ENCODE results near the gene CR2. TPM values are rescaled to one million over a fixed set of nuclear protein-coding genes. Genes with fewer than 3 reads are reported as not detected.
"Not testable (repeated sequence)": the region's sequence is repeated elsewhere in the genome, so short reads cannot be mapped to it uniquely, and the experiment has no call there.

Gene CR2
- total RNA-seq, 1 donor from 2014 or later = not detected

DNA sequence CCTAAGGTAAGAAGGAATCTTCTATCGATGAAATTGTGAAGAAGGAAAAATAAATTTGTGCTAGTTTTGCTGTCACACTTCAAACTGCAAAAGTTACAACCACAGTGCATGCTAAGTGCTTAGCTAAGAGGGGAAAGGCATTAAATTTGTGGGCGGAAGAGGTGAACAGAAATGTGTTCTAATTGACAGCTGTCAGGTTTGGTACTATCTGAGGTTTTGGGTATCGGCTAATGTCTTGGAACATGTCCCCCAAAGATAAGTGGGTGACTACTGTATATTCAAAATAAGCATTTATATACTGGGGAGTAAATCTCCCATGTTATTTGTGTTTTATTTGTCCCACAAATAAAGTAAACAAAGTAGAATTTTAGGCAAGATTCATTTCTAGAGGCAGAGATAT is 49.8 kb downstream of the CR2 start:
- intact Hi-C loops (cut with micrococcal nuclease) = no loop called here

DNA sequence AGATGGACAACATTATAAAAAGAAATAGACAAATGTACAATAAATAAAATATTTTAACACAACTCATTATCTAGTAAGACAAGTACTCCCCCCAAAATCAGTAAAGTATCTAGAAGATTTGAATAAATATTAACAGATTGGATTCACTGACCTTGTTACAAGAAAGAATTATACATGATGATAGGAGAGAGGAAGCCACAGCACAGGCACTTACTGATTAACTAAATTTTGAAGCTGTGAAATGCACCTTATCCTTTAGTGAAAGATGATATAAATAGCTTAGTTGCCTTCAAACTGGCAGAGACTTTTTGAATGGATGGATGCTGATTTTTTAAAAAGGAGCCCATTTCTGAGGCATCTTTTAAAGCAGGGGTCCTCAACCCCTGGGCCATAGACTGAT is 50.3 kb downstream of the CR2 start:
- intact Hi-C loops (cut with micrococcal nuclease) = no loop called here

DNA sequence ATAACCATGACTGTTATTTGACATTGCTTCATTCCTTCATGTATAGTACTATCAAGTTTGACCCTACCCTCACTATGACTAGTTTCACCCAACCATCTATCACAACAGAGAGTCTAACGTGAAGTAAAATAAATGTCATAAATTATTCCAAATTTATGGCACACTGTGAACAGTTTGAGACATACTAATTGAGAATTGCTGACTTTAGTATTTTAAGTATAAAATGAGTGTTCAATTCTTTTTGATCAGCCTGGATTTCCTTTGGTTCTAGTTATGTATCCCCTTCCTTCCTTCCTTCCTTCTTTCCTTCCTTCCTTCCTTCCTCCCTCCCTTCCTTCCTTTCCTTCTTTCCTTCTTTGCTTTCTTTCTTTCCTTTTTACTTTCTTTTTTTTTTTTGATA is 56.3 kb downstream of the CR2 start:
- intact Hi-C loops (cut with micrococcal nuclease) = no loop called here

DNA sequence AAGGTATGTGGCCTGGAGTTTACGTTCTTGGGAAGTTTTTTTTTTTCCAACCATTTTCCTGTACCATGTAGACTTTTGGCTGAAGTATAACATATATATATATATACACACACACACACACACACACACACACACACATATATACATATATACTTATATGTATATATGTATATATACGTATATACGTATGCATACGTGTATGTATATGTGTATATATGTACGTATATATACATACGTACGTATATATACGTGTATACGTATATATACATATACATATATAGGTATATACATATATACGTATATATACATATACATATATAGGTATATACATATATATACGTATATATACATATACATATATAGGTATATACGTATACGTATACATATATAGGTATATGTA is 60.8 kb downstream of the CR2 start:
- intact Hi-C loops (cut with micrococcal nuclease) = no loop called here

DNA sequence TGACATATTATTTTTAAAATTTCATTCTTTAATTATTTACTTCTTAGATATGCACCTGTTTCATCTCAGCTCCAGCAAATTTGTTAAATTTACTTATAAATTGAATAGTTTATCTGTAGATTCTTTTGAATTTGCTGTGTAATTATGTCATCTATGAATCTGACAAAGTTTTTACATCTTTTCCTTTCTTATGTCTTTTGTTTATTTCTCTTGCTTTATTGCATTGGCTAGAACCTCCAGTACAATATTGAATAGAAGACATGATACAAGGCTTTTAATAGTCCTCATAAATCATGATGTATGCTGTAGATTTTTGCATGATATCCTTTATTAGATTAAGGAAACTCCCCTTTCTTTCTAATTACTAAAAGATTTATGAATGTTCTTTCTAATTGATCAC is 62.6 kb downstream of the CR2 start:
- intact Hi-C loops (cut with micrococcal nuclease) = no loop called here

DNA sequence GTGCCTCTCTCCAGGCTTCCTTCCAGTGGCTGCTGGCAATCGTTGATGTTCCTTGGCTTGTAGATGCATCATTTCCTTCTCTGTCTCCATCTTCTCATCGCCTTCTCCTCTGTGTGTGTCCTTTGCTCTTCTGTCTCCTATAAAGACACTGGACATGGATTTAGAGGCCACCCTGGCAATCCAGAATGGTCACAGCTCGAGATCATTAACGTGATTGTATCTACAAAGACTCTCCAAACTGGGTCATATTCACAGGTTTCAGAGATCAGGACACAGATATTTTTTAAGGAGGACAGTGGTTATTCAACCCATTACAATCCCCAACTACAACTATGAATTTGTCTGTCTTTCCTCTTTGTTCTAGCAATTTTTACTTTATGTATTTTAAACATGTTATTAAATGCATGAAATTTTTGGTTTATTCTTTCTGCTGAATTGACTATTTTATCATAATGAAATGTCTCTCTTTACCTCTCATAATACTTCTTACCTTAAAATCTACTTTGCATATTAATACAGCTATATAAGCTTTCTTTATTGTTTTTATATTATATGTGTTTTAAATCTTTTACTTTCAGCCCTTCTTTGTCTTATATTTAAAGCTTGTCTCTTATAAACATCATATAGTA is 64.6 kb downstream of the CR2 start:
- intact Hi-C loops (cut with micrococcal nuclease) = no loop called here

DNA sequence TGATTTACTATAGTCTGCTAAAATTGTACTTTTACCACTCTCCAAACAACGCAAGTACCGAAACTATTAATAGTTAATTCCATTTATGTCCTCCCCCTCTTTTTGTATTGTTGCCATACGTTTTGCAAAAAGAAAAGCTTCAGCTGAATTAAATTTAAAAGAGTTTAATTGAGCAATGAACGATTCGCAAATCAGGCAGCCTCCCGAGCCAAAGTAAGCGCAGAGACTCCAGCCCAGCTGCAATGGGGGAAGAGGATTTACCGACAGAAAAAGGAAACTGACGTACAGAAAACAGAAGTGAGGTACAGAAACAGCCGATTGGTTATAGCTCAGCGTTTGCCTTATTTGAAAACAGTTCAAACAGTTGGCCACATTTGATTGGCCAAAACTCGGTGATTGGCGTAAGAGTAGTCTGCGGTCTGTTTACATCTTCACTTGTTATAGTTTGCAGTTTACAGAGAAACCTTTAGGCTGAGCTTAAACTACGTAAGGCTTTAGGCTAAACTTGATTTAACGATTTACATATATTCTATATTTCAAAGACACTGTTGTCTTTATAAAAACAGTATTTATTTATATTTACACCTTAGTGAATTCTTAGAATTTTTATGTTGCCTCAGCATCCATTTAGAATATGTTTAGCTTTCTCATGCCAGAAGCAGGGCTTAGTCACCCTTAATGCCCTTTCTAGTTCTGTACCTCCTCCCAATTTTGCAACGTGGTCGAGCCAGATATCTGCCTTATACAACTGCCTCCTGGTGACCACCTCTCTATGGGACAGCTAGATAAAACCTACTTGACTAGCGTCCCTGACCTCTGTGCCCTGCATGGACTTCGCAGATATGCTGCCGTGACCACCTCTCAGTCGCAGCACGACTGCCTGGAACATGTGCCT is 65.6 kb downstream of the CR2 start:
- intact Hi-C loops (cut with micrococcal nuclease) = no loop called here

DNA sequence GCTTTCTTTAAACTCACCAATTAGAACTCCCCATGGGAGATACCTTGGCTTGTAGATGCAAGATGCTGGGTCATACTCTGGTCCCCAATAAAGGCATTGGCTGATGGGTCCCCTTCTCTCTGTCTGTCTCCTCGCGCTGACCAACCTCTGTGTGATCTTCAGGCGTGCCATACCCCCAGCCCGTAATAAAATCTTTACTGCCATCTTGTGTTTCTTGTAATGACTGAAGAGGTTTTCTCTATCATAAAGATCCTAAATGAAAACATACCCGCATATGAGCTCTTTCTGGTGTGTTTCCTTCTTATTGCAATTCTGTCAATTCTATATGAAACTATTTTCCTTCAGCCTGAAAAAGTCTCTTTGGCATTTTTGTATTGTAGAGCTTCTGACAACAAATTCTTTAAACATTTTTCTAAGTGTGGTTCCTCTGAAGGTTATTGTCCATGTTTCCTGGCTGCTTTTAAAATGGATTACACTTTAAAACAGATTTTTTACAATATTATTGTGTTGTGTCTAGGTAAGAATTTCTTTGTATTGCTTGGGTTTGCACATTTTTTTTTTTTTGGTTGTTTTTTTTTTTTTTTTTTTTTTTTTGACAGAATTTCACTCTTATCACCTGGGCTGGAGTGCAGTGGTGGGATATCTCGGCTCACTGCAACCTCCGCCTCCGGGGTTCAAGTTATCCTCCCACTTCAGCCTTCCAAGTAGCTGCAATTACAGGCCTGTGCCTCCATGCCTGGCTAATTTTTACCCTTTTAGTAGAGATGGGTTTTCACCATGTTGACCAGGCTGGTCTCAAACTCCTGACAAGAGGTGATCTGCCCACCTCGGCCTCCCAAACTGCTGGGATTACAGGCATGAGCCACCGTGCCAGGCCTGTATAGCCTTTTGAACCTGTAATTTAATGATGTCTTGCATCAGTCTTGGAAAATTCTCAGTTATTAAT is 66.5 kb downstream of the CR2 start:
- intact Hi-C loops (cut with micrococcal nuclease) = not testable (repeated sequence)

DNA sequence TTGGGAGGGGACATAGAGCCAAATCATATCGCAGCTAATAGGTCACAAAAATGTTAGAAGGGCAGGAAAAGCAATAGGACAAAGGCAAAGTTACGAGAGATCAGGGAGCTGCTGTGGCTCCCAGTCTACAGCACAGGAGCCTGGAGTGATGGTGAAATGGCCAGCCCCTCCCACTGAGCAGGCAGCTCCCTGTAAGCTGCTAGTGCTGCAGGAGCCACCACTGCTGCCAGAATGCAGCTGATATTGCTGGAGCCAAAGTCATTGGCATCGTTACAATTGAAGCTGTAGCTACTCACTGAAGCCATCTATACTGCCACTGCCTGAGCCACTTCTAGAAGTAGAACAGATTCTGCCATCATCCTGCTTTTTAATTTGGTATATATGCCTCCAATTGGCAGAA is 71.1 kb downstream of the CR2 start:
- intact Hi-C loops (cut with micrococcal nuclease) = not testable (repeated sequence)

DNA sequence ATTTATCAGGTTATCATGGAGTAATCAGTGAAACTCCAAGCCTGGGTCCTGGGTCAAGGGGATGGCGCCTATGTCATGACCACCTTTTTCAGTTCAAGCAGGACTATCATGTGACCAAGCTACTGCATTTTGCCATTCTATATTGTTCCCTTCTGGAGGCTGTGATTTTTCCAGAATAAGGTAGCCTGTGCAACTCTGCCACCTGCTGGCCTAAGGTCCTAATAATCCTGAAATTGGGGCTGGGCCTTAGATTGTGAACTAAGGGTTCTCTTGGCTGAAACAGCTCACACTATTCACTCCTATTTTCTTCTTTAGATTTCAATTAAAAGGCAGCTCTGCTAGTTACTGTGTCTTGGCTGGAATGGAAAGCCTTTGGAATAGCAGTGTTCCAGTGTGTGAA is 74.3 kb downstream of the CR2 start:
- intact Hi-C loops (cut with micrococcal nuclease) = not testable (repeated sequence)

DNA sequence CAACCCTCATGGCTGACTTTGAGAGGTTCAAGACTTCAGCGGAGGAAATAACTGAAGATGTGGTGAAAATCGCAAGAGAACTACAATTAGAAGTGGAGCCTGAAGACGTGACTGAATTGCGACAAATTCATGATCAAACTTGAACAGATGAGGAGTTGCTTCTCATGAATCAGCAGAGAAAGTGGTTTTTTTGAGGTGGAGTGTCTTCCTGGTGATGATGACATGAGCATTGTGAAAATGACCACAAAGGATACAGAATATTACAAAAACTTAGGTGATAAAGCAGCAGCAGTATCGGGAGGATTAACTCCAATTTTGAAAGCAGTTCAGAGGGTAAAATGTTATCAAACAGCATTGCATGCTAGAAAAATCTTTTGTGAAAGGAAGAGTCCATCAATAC is 82.1 kb downstream of the CR2 start:
- intact Hi-C loops (cut with micrococcal nuclease) = not testable (repeated sequence)

Other genes with a start within 250 kb of the CR2 start
- 142 and 143 TPM in 2 replicates for gene CD55, start 132.7 kb upstream of the CR2 start, total RNA-seq
- 0.02 TPM in 2 replicates for gene CR1, start 41.8 kb downstream of the CR2 start, total RNA-seq
- gene CR1L, start 190.8 kb downstream of the CR2 start, total RNA-seq = not detected in 2 replicates

Data from T-helper 1 cell treated with Interleukin-12 subunit alpha and Interleukin-12 subunit beta and Interleukin-4 antibody, amounts not matched to agents 30 ng/mL and 1 ng/mL, for 36 hours (primary cell).